ENCODE results near the gene SLC25A4. TPM values are rescaled to one million over a fixed set of nuclear protein-coding genes. Genes with fewer than 3 reads are reported as not detected.
"Not testable (repeated sequence)": the region's sequence is repeated elsewhere in the genome, so short reads cannot be mapped to it uniquely, and the experiment has no call there.

SLC25A4 gene
- total and polyA plus RNA-seq, 12 donors = 511 to 2,916 (median 1,758) TPM

DNA sequence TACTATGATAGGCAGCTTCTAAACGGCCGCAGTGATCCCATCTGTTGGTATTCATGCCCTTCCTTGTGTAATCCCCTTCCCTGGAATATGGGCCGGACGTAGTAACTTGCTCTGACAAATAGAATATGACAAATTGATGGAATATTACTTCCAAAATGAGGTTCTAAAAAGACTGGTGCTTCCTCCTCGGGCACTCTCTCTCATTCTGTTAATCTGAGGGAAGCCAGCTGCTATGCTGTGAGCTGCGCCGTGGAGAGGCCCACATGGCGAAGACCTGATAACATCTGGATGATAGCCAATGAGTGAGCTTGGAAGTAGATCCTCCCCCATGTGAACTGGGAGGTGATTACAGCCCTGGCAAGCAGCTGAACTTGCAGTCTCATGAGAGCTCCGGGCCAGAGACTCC lies 27.2 kb upstream of the SLC25A4 start:
- DNase-seq = peak; percentile 74 to 83
- 20 to 21% methylated on average over 9 of the region's 9 CpGs for WGBS, 2 donors
- ATAC-seq = peak; percentile 80 to 93 (median 89)
- Histone ChIP-seq H3K9me3 (no peaks in the 10 kb centered on the region), H3K27me3 (no peaks in the 10 kb centered on the region), H3K27ac (peak overlapping the region; percentile 31 to 87 (median 68)), H3K4me3 (peak overlapping the region in 2 of 10 donors; percentile 8 to 14), H3K4me1 (peaks cover 9 to 84% (median 40%) of the 10 kb centered on the region in 9 donors), H3K36me3 (no peaks in the 10 kb centered on the region)
- TF ChIP-seq, protein P1, sequence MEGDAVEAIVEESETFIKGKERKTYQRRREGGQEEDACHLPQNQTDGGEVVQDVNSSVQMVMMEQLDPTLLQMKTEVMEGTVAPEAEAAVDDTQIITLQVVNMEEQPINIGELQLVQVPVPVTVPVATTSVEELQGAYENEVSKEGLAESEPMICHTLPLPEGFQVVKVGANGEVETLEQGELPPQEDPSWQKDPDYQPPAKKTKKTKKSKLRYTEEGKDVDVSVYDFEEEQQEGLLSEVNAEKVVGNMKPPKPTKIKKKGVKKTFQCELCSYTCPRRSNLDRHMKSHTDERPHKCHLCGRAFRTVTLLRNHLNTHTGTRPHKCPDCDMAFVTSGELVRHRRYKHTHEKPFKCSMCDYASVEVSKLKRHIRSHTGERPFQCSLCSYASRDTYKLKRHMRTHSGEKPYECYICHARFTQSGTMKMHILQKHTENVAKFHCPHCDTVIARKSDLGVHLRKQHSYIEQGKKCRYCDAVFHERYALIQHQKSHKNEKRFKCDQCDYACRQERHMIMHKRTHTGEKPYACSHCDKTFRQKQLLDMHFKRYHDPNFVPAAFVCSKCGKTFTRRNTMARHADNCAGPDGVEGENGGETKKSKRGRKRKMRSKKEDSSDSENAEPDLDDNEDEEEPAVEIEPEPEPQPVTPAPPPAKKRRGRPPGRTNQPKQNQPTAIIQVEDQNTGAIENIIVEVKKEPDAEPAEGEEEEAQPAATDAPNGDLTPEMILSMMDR (IDR thresholded peaks at IDR 0.05) = no peak
- intact Hi-C loops (cut with DNase I) = no loop called here

DNA sequence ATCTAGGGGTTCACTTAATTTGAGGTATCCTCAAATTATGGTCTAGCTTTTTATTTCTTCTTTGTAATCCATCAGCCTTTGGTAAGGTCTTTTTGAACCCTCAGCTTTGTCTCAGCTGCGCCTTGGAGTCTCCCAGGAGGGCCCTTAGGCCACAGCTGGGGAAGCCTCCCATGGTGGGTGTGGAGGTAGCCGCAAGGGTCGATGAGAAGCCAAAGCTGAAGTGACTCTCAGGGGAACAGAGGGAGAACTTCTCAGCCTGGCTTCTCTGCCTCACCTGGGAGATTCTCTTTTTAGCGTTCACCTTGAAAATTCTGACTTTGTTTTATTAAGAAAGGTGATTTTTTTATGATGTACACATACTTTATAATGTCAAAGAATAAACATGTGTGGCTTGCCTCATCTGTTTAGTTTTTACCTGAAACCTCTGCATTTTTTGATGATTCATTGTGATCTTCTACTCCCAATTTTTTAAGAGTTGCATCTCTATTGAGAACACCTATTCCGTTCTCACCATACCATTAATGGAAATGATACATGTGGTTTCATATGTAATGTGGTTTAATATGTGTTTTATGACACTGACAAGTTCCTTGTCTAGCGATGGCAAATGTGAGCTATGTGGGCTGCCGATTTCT lies 25.6 kb upstream of the SLC25A4 start:
- Histone ChIP-seq H3K4me3 (no peak overlapping the region), H3K27me3 (no peaks in the 10 kb centered on the region), H3K4me1 (peaks cover 8 to 70% (median 30%) of the 10 kb centered on the region in 9 donors), H3K27ac (peak overlapping the region in 3 of 10 donors; percentile 17 to 87 (median 84)), H3K36me3 (no peaks in the 10 kb centered on the region), H3K9me3 (no peaks in the 10 kb centered on the region)
- TF ChIP-seq, protein P1 (IDR thresholded peaks at IDR 0.05) = no peak
- 74 to 78% methylated on average over 7 of the region's 7 CpGs for WGBS, 2 donors
- intact Hi-C loops (cut with DNase I) = no loop called here
- no peak for ATAC-seq
- no peak for DNase-seq

DNA sequence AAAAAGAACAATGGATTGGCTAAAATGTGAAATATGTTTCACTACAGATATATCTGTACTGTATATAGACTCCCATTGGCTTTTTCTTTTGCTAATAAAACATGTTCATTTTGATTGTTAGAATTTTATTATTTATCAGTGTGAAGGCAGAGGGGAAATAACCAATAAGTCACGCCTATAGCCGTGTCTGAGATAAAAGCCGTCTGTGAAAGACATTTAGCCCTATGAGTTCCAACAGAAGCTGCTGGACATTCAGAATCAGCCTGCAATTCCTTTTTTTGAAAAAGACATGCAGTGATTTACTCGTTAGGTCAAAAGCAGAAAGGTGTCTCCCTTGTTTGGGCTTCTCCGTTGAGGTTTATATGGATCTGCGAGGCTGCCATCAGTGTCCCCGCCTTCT lies 24.2 kb upstream of the SLC25A4 start:
- DNase-seq (no peak), ATAC-seq (no peak)
- Histone ChIP-seq H3K4me1 (peaks cover 0 to 55% (median 16%) of the 10 kb centered on the region in 9 donors), H3K9me3 (no peaks in the 10 kb centered on the region), H3K27me3 (no peaks in the 10 kb centered on the region), H3K36me3 (no peaks in the 10 kb centered on the region), H3K4me3 (no peak overlapping the region), H3K27ac (peak overlapping the region in 6 of 10 donors; percentile 61 to 87 (median 70))
- TF ChIP-seq, protein P1 (IDR thresholded peaks at IDR 0.05) = no peak
- intact Hi-C loops (cut with DNase I) = no loop called here
- 81 to 84% methylated on average over 7 of the region's 7 CpGs for WGBS, 2 donors

DNA sequence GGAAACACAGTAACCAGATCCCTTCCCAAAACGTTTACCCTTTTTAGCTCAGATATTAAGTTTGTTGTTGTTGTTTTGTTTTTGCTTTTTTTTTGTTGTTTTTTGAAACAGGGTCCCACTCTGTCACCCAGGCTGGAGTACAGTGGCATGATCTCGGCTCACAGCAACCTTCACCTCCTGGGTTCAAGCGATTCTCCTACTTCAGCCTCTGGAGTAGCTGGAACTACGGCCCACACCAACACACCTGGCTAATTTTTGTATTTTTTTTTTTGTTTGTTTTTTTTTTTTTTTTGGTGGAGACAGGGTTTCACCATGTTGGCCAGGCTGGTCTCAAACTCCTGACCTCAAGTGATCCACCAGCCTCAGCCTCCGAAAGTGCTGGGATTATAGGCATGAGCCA lies 23.6 kb upstream of the SLC25A4 start:
- intact Hi-C loops (cut with DNase I); H3K9me3 ChIP-seq; H3K27me3 ChIP-seq; ATAC-seq; H3K4me3 ChIP-seq; DNase-seq; H3K36me3 ChIP-seq: not testable (repeated sequence)
- Histone ChIP-seq H3K4me1 (peaks cover 0 to 49% (median 11%) of the 10 kb centered on the region in 9 donors), H3K27ac (peak overlapping the region in 9 of 10 donors; percentile 21 to 87 (median 65))
- WGBS, 2 donors = 76 to 78% methylated on average over 5 of the region's 5 CpGs
